ENCODE results near the gene VSIG10L. TPM values are rescaled to one million over a fixed set of nuclear protein-coding genes. Genes with fewer than 3 reads are reported as not detected.

VSIG10L gene
- total RNA-seq, 2 donors from 2014 or later, result 1.1 to 2.1 TPM

GRCh38 chr19:51338563-51339312, 3.2 kb downstream of the VSIG10L start:
- H3K4me3 ChIP-seq, result peak overlapping the region; percentile 75
- intact Hi-C loops (cut with DNase I), result loop anchor here (1.0 to 5.0 kb wide), 2 partner anchors 69 to 100 kb away; no protein-coding TSS in a partner anchor
- peak overlapping the region; percentile 54 to 55 for H3K9ac ChIP-seq (ENCODE audit: low read depth in 2 of 2, low read length in 2 of 2)
- DNase-seq, result peak; percentile 91
- peak; percentile 87 for TF ChIP-seq CTCF (IDR thresholded peaks at IDR 0.05)
- H3K36me3 ChIP-seq, result no peaks in the 10 kb centered on the region
- peaks cover 4% of the 10 kb centered on the region for H3K4me1 ChIP-seq
- no peaks in the 10 kb centered on the region for H3K9me3 ChIP-seq
- H3K27ac ChIP-seq, result peak overlapping the region; percentile 73
- no peaks in the 10 kb centered on the region for H3K27me3 ChIP-seq

- no peak for TF ChIP-seq CTCF (IDR thresholded peaks at IDR 0.05)
- Histone ChIP-seq H3K27ac (no peak overlapping the region), H3K27me3 (no peaks in the 10 kb centered on the region), H3K36me3 (no peaks in the 10 kb centered on the region), H3K4me1 (peaks cover 4% of the 10 kb centered on the region), H3K9me3 (no peaks in the 10 kb centered on the region), H3K9ac (ENCODE audit: low read depth in 2 of 2, low read length in 2 of 2) (no peak overlapping the region), H3K4me3 (no peak overlapping the region)
- intact Hi-C loops (cut with DNase I), result loop anchor here (1.0 to 5.0 kb wide), 2 partner anchors 69 to 100 kb away; no protein-coding TSS in a partner anchor
- DNase-seq, result no peak
Measured at GRCh38 chr19:51337861-51338562, 3.9 kb downstream of the VSIG10L start.

- H3K4me1 ChIP-seq, result peaks cover 4% of the 10 kb centered on the region
- H3K4me3 ChIP-seq, result no peak overlapping the region
- no peak for DNase-seq
- no peaks in the 10 kb centered on the region for H3K36me3 ChIP-seq
- no peak overlapping the region for H3K27ac ChIP-seq
- TF ChIP-seq CTCF (IDR thresholded peaks at IDR 0.05), result no peak
- no peaks in the 10 kb centered on the region for H3K9me3 ChIP-seq
- H3K9ac ChIP-seq (ENCODE audit: low read depth in 2 of 2, low read length in 2 of 2), result no peak overlapping the region
- intact Hi-C loops (cut with DNase I), result loop anchor here (5.0 kb wide), 1 partner anchor 70 kb away; no protein-coding TSS in a partner anchor
- H3K27me3 ChIP-seq, result no peaks in the 10 kb centered on the region
Measured at GRCh38 chr19:51337141-51337860, 4.6 kb downstream of the VSIG10L start.

GRCh38 chr19:51333836-51334460, 8.0 kb downstream of the VSIG10L start:
- Histone ChIP-seq H3K4me3 (no peak overlapping the region), H3K27ac (no peak overlapping the region), H3K27me3 (no peaks in the 10 kb centered on the region), H3K9ac (ENCODE audit: low read depth in 2 of 2, low read length in 2 of 2) (no peak overlapping the region), H3K9me3 (no peaks in the 10 kb centered on the region), H3K36me3 (no peaks in the 10 kb centered on the region), H3K4me1 (no peaks in the 10 kb centered on the region)
- DNase-seq, result no peak
- TF ChIP-seq CTCF (IDR thresholded peaks at IDR 0.05), result no peak
- intact Hi-C loops (cut with DNase I), result no loop called here

- H3K27me3 ChIP-seq, result peaks cover 16% of the 10 kb centered on the region
- no peak overlapping the region for H3K27ac ChIP-seq
- no peaks in the 10 kb centered on the region for H3K36me3 ChIP-seq
- intact Hi-C loops (cut with DNase I), result no loop called here
- no peaks in the 10 kb centered on the region for H3K9me3 ChIP-seq
- TF ChIP-seq CTCF (IDR thresholded peaks at IDR 0.05), result no peak
- no peak overlapping the region for H3K9ac ChIP-seq (ENCODE audit: low read depth in 2 of 2, low read length in 2 of 2)
- H3K4me1 ChIP-seq, result no peaks in the 10 kb centered on the region
- DNase-seq, result no peak
- H3K4me3 ChIP-seq, result no peak overlapping the region
Measured at GRCh38 chr19:51331716-51332115, 10.2 kb downstream of the VSIG10L start.

Data from colonic mucosa (tissue), 4 donors.